IMR-90 (cell line): ENCODE results near the gene PDILT. TPM values are rescaled to one million over a fixed set of nuclear protein-coding genes. Genes with fewer than 3 reads are reported as not detected.

Experiments used
- ATAC-seq: fragments of 200-7000 bp; cut with Tn5 transposase; 2 replicates; pipeline ENCODE4 v1.9.1; 2020; ENCODE audit warnings: low read depth, mild to moderate bottlenecking, moderate library complexity
- BruUV-seq: library from RNA; stranded (reverse); fragments of 400-500 nt; replicated peaks from 2 replicates; lab custom pipeline; 2021; lab: Mats Ljungman, UMichigan
- CTCF ChIA-PET: fragments of 300-600 bp; formaldehyde crosslinking; extraction: SDS; loops from one replicate; lab custom pipeline; 2021; ENCODE audit warnings: antibody characterized with exemption; lab: Yijun Ruan, JAX
- POLR2A ChIA-PET: fragments of 300-600 bp; sonication (Branson Sonifier 250); formaldehyde crosslinking; loops from one replicate; lab custom pipeline; 2022; ENCODE audit warnings: antibody characterized with exemption; ENCODE audit not compliant: unreplicated experiment; lab: Charles Lee
- DNase-seq: peaks from one replicate; pipeline ENCODE4 v3.0.0; 2013
- H2AFZ ChIP-seq: replicated peaks from 2 replicates; pipeline ENCODE3; 2013; ENCODE audit warnings: low read length, mild to moderate bottlenecking; ENCODE audit not compliant: poor library complexity
- H2AK5ac ChIP-seq: 2 replicates; pipeline ENCODE4 v1.6.1; 2013; ENCODE audit warnings: low read depth, low read length, inconsistent platforms
- H2AK9ac ChIP-seq: replicated peaks from 2 replicates; pipeline ENCODE3; 2013; ENCODE audit warnings: mild to moderate bottlenecking, low read depth, low read length, moderate library complexity; ENCODE audit not compliant: poor library complexity
- H2BK120ac ChIP-seq: 2 replicates; pipeline ENCODE4 v1.6.1; 2013; ENCODE audit warnings: low read depth, low read length, inconsistent platforms
- H2BK15ac ChIP-seq: 3 replicates; pipeline ENCODE4 v1.6.1; 2013; ENCODE audit warnings: low read depth, low read length, inconsistent platforms
- H2BK20ac ChIP-seq: 2 replicates; pipeline ENCODE4 v1.6.1; 2013; ENCODE audit warnings: low read depth, mild to moderate bottlenecking, inconsistent platforms, low read length, moderate library complexity
- H2BK5ac ChIP-seq: 2 replicates; pipeline ENCODE4 v1.6.1; 2013; ENCODE audit warnings: mild to moderate bottlenecking, low read depth, low read length, inconsistent platforms; ENCODE audit not compliant: poor library complexity, severe bottlenecking
- H3K14ac ChIP-seq: replicated peaks from 2 replicates; pipeline ENCODE4 v1.6.1; 2013; ENCODE audit warnings: low read depth, low read length, inconsistent platforms
- H3K18ac ChIP-seq: 2 replicates; pipeline ENCODE4 v1.6.1; 2013; ENCODE audit warnings: low read depth, low read length, control low read depth
- H3K23ac ChIP-seq: 2 replicates; pipeline ENCODE4 v1.6.1; 2013; ENCODE audit warnings: low read depth, low read length, inconsistent platforms
- H3K27ac ChIP-seq: 2 replicates; pipeline ENCODE4 v1.5.1; 2013; ENCODE audit warnings: mild to moderate bottlenecking, control low read depth, low read length; ENCODE audit not compliant: insufficient read depth
- H3K27me3 ChIP-seq: 2 replicates; pipeline ENCODE4 v1.6.1; 2013; ENCODE audit warnings: low read length; ENCODE audit not compliant: control insufficient read depth, insufficient read depth
- H3K36me3 ChIP-seq: 2 replicates; pipeline ENCODE4 v1.6.1; 2013; ENCODE audit warnings: low read length, mixed read lengths; ENCODE audit not compliant: control insufficient read depth, insufficient read depth
- H3K4ac ChIP-seq: 2 replicates; pipeline ENCODE4 v1.6.1; 2013; ENCODE audit warnings: low read depth, low read length, inconsistent platforms
- H3K4me1 ChIP-seq: 2 replicates; pipeline ENCODE4 v1.6.1; 2013; ENCODE audit warnings: low read length, mixed read lengths; ENCODE audit not compliant: control insufficient read depth, insufficient read depth
- H3K4me2 ChIP-seq: 2 replicates; pipeline ENCODE4 v1.6.1; 2013; ENCODE audit warnings: low read depth, mild to moderate bottlenecking, control low read depth, low read length, moderate library complexity
- H3K4me3 ChIP-seq: 2 replicates; pipeline ENCODE4 v1.5.1; 2013; ENCODE audit warnings: low read depth, mild to moderate bottlenecking, control low read depth, low read length, moderate library complexity; ENCODE audit not compliant: insufficient read depth
- H3K56ac ChIP-seq: 2 replicates; pipeline ENCODE4 v1.6.1; 2013; ENCODE audit warnings: low read length, inconsistent platforms; ENCODE audit not compliant: insufficient read depth; ENCODE audit errors: extremely low read depth
- H3K79me1 ChIP-seq, 2 experiments: 2 replicates each; pipeline ENCODE4 v1.6.1; 2013; ENCODE audit warnings: low read length in 2 of 2, inconsistent platforms in 1 of 2, low read depth in 1 of 2
- H3K9ac ChIP-seq: 2 replicates; pipeline ENCODE4 v1.6.1; 2013; ENCODE audit warnings: low read depth, low read length, control low read depth
- H3K9me1 ChIP-seq: 2 replicates; pipeline ENCODE4 v1.6.1; 2013; ENCODE audit warnings: low read length, inconsistent platforms; ENCODE audit not compliant: insufficient read depth
- H3K9me3 ChIP-seq: 2 replicates; pipeline ENCODE4 v1.6.1; 2013; ENCODE audit warnings: low read length; ENCODE audit not compliant: control insufficient read depth, insufficient read depth
- H4K20me1 ChIP-seq: 2 replicates; pipeline ENCODE4 v1.6.1; 2013; ENCODE audit warnings: low read length, inconsistent platforms; ENCODE audit not compliant: insufficient read depth
- H4K5ac ChIP-seq: 2 replicates; pipeline ENCODE4 v1.6.1; 2013; ENCODE audit warnings: mild to moderate bottlenecking, low read depth, low read length, control low read depth
- H4K8ac ChIP-seq, 2 experiments: 2 replicates each; pipeline ENCODE4 v1.6.1; 2013; ENCODE audit warnings: low read depth in 2 of 2, low read length in 2 of 2, control low read depth in 1 of 2, inconsistent platforms in 1 of 2
- H4K91ac ChIP-seq: 2 replicates; pipeline ENCODE4 v1.6.1; 2013; ENCODE audit warnings: low read depth, low read length, inconsistent platforms; ENCODE audit not compliant: insufficient read depth
- BHLHE40 ChIP-seq: fragments of 150-350 bp; IDR thresholded peaks from 2 replicates; pipeline ENCODE4 v1.6.1; 2016; ENCODE audit warnings: mild to moderate bottlenecking, low read depth, low read length
- CEBPB ChIP-seq: IDR thresholded peaks from 2 replicates; pipeline ENCODE4 v1.6.1; 2012; ENCODE audit warnings: low read depth, low read length, improper control_type of control experiment
- CHD1 ChIP-seq: IDR thresholded peaks from 2 replicates; pipeline ENCODE4 v1.6.1; 2012; ENCODE audit warnings: low read depth, low read length, improper control_type of control experiment
- CTCF ChIP-seq: conservative IDR thresholded peaks from 2 replicates; pipeline ENCODE4 v1.5.1; 2012; ENCODE audit warnings: mild to moderate bottlenecking, low read depth, low read length, improper control_type of control experiment
- ELK1 ChIP-seq: fragments of 150-350 bp; IDR thresholded peaks from 2 replicates; pipeline ENCODE4 v1.6.1; 2016; ENCODE audit warnings: low read depth, mild to moderate bottlenecking, low read length, moderate library complexity, borderline replicate concordance
- FOS ChIP-seq: fragments of 150-350 bp; IDR thresholded peaks from 2 replicates; pipeline ENCODE4 v1.6.1; 2016; ENCODE audit warnings: low read depth, low read length
- MAFK ChIP-seq: IDR thresholded peaks from 2 replicates; pipeline ENCODE4 v1.6.1; 2012; ENCODE audit warnings: low read depth, low read length, improper control_type of control experiment
- MAZ ChIP-seq: IDR thresholded peaks from 2 replicates; pipeline ENCODE4 v1.6.1; 2012; ENCODE audit warnings: low read depth, mild to moderate bottlenecking, low read length, improper control_type of control experiment, moderate library complexity, borderline replicate concordance
- MXI1 ChIP-seq: IDR thresholded peaks from 2 replicates; pipeline ENCODE4 v1.6.1; 2012; ENCODE audit warnings: low read depth, mild to moderate bottlenecking, low read length, moderate library complexity, borderline replicate concordance
- NFE2L2 ChIP-seq: fragments of 150-350 bp; IDR thresholded peaks from 2 replicates; pipeline ENCODE4 v1.6.1; 2016; ENCODE audit warnings: low read depth, mild to moderate bottlenecking, low read length
- POLR2A ChIP-seq: IDR thresholded peaks from 2 replicates; pipeline ENCODE4 v1.6.1; 2012; ENCODE audit warnings: mild to moderate bottlenecking, low read depth, low read length
- RAD21 ChIP-seq: IDR thresholded peaks from 2 replicates; pipeline ENCODE4 v1.6.1; 2012; ENCODE audit warnings: low read length, improper control_type of control experiment
- RCOR1 ChIP-seq: IDR thresholded peaks from 2 replicates; pipeline ENCODE4 v1.6.1; 2012; ENCODE audit warnings: mild to moderate bottlenecking, low read length, improper control_type of control experiment; ENCODE audit not compliant: insufficient replicate concordance
- RFX5 ChIP-seq: IDR thresholded peaks from 2 replicates; pipeline ENCODE4 v1.8.0; 2012; ENCODE audit warnings: low read depth, mild to moderate bottlenecking, low read length, moderate library complexity
- SMC3 ChIP-seq: fragments of 150-350 bp; IDR thresholded peaks from 2 replicates; pipeline ENCODE4 v1.6.1; 2016; ENCODE audit warnings: low read depth, mild to moderate bottlenecking, antibody characterized with exemption, low read length, moderate library complexity
- USF2 ChIP-seq: fragments of 150-350 bp; IDR thresholded peaks from 2 replicates; pipeline ENCODE4 v1.6.1; 2017; ENCODE audit warnings: mild to moderate bottlenecking, antibody characterized with exemption, low read length, low read depth
- WGBS, 2 experiments: methylation state at CpG; one replicate each; pipeline versions ENCODE4 v1.1.5 to v1.1.7; 2013; ENCODE audit warnings: missing lambda C conversion rate in 2 of 2; ENCODE audit not compliant: insufficient read length in 1 of 2; ENCODE audit errors: extremely low coverage in 2 of 2; 5-methylcytosine and 5-hydroxymethylcytosine counted together
- dilution Hi-C: fragments of 300-500 bp; cut with HindIII; formaldehyde crosslinking; loops from one replicate; pipeline ENCODE4 v1.14.3; 2018; ENCODE audit warnings: low sequenced_read_pairs; ENCODE audit not compliant: unreplicated experiment
- in situ Hi-C: fragments of 300-500 bp; cut with MboI; formaldehyde crosslinking; loops from 3 replicates; pipeline ENCODE4 v1.14.3; 2019; ENCODE audit warnings: low sequenced_read_pairs, inconsistent platforms, mixed read lengths
- intact Hi-C: fragments of 100-400 bp; cut with micrococcal nuclease; formaldehyde crosslinking; loops from 2 replicates; pipeline ENCODE4 v1.10.0; 2022
- polyA plus RNA-seq, 3 experiments: library from polyadenylated mRNA; depleted of rRNA; stranded (reverse); fragments of >200 nt; gene quantifications; 2 replicates each; pipeline ENCODE4 v1.2.3, GENCODE V29; 2012; ENCODE audit warnings: low replicate concordance in 1 of 3
- total RNA-seq: library from RNA; depleted of rRNA; stranded (reverse); fragments of >200 nt; gene quantifications from 2 replicates; pipeline ENCODE4 v1.2.3, GENCODE V29; 2012

The PDILT gene
- total and polyA plus RNA-seq, 2 of the 4 experiments (the other 2 are of a cell fraction) = not detected

- Histone ChIP-seq H3K9me1 (no peaks in the 10 kb centered on the region), H3K4ac (no peak overlapping the region), H3K23ac (no peak overlapping the region), H2BK20ac (no peak overlapping the region), H3K4me1 (no peaks in the 10 kb centered on the region), H3K14ac (no peak overlapping the region), H3K56ac (no peak overlapping the region), H3K9me3 (peaks cover 7% of the 10 kb centered on the region; the same call in 1 of the 2 replicates), H4K5ac (no peak overlapping the region), H2AFZ (no peak overlapping the region), H3K27ac (no peak overlapping the region), H3K79me1 (no peaks in the 10 kb centered on the region), H3K27me3 (no peaks in the 10 kb centered on the region), H2BK5ac (no peak overlapping the region), H3K18ac (no peak overlapping the region), H3K36me3 (no peaks in the 10 kb centered on the region), H3K4me2 (no peak overlapping the region), H3K9ac (no peak overlapping the region), H2AK9ac (no peak overlapping the region), H4K20me1 (no peaks in the 10 kb centered on the region), H2BK120ac (no peak overlapping the region), H4K91ac (no peak overlapping the region), H4K8ac (no peak overlapping the region), H2AK5ac (no peak overlapping the region), H3K4me3 (no peak overlapping the region), H2BK15ac (no peak overlapping the region)
- ATAC-seq (no peak), DNase-seq (no peak)
- ChIA-PET POLR2A (no interaction called here), CTCF (no interaction called here)
- BruUV-seq = no TSS peak
- dilution Hi-C loops = no loop called here
- intact Hi-C loops = no loop called here
- in situ Hi-C loops = loop anchor here (10.0 kb wide), 1 partner anchor 405 kb away; no protein-coding TSS in a partner anchor
- TF ChIP-seq NFE2L2 (no peak), POLR2A (no peak), FOS (no peak), SMC3 (no peak), RAD21 (no peak), CHD1 (no peak), RCOR1 (no peak), MAZ (no peak), CEBPB (no peak), RFX5 (no peak), MAFK (no peak), MXI1 (no peak), BHLHE40 (no peak), CTCF (no peak), USF2 (no peak), ELK1 (no peak)
- WGBS, 2 experiments = no CpG with 5 or more reads among the region's 6 CpGs
Observed at GRCh38 chr16:20309786-20310185, 94.8 kb downstream of the PDILT start.
